HG03025 (cell line): ENCODE measurements around the gene BMP7.
"Not testable (repeated sequence)": the region's sequence is repeated elsewhere in the genome, so short reads cannot be mapped to it uniquely, and the experiment has no call there.

Experiments
- ATAC-seq: cut with Tn5 transposase; IDR thresholded peaks from one replicate; pipeline ENCODE4 v1.9.1; 2021; ENCODE audit warnings: mild to moderate bottlenecking, moderate library complexity; ENCODE audit not compliant: unreplicated experiment, low FRiP score

BMP7 gene

GRCh38 chr20:57159945-57160610 is 106.4 kb downstream of the BMP7 start:
- no peak for ATAC-seq

GRCh38 chr20:57159193-57159851 is 107.1 kb downstream of the BMP7 start:
- no peak for ATAC-seq

- no peak for ATAC-seq
Measured at GRCh38 chr20:57158474-57158873, 108.0 kb downstream of the BMP7 start.

- not testable (repeated sequence) for ATAC-seq
Measured at GRCh38 chr20:57157787-57158186, 108.7 kb downstream of the BMP7 start.

- no peak for ATAC-seq
Measured at GRCh38 chr20:57157106-57157691, 109.2 kb downstream of the BMP7 start.

GRCh38 chr20:57156011-57156729 is 110.3 kb downstream of the BMP7 start:
- no peak for ATAC-seq

- ATAC-seq, result no peak
Measured at GRCh38 chr20:57155415-57155814, 111.0 kb downstream of the BMP7 start.

GRCh38 chr20:57153238-57153905 is 113.1 kb downstream of the BMP7 start:
- ATAC-seq, result no peak

GRCh38 chr20:57152557-57152956 is 113.9 kb downstream of the BMP7 start:
- ATAC-seq, result no peak

- no peak for ATAC-seq
Measured at GRCh38 chr20:57150559-57150958, 115.9 kb downstream of the BMP7 start.

- ATAC-seq, result no peak
Measured at GRCh38 chr20:57148263-57148662, 118.2 kb downstream of the BMP7 start.

GRCh38 chr20:57147185-57147584 is 119.3 kb downstream of the BMP7 start:
- no peak for ATAC-seq

GRCh38 chr20:57146155-57146554 is 120.3 kb downstream of the BMP7 start:
- no peak for ATAC-seq

- no peak for ATAC-seq
Measured at GRCh38 chr20:57145089-57145631, 121.3 kb downstream of the BMP7 start.

- no peak for ATAC-seq
Measured at GRCh38 chr20:57143173-57143572, 123.3 kb downstream of the BMP7 start.

- no peak for ATAC-seq
Measured at GRCh38 chr20:57142667-57143066, 123.8 kb downstream of the BMP7 start.

- ATAC-seq, result no peak
Measured at GRCh38 chr20:57141492-57141891, 124.9 kb downstream of the BMP7 start.

- no peak for ATAC-seq
Measured at GRCh38 chr20:57140416-57140965, 126.0 kb downstream of the BMP7 start.

GRCh38 chr20:57139342-57140093 is 126.9 kb downstream of the BMP7 start:
- ATAC-seq, result no peak
